ENCODE data around the gene NSG2.

NSG2 gene

DNA sequence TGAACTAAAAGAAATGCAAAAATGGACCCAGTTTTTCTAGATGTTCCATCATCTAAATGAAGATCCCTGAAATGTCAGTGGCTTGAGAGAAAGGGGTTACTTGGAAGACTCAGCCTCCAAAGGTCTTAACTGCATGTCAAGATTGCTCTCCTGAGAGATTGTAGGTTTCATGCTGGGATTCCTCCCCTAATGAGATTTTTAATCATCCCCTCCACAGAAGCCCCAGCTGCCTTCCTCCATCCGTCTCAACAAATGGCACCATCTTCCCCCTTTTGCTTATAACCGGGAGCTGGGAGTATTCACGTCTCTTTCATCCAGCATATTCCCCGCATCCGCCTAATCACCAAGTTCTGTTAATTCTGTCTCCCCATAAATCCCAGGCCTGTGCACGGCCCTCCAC lies 104.5 kb downstream of the NSG2 start:
- DNase-seq (ENCODE audit: low spot score): no peak

DNA sequence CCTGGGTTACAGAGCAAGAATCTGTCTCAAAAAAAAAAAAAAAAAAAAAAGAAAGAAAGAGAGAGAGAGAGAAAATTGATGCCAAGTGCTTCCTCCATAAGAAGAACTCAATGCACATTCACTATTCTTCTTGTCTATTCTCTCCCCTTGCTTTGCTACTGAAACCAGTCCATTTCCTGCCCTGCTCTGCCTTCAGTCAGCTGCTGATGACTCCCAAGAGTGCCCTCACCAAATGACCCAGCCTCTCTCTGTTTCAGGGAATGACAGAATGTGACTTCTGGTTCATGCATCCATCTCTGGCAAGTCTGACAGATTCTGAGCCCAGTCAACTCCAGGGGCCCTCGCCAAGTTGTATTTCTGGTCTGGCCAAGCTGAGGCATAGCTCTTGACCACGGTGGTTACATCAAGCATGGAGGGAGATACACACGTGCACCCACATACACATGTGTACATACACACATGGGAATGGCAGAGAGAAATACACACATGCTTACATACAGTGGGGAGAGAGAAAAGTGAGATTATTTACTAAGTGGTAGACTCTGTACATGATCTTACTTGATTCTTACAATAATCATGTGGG lies 106.2 kb downstream of the NSG2 start:
- DNase-seq (ENCODE audit: low spot score): no peak

DNA sequence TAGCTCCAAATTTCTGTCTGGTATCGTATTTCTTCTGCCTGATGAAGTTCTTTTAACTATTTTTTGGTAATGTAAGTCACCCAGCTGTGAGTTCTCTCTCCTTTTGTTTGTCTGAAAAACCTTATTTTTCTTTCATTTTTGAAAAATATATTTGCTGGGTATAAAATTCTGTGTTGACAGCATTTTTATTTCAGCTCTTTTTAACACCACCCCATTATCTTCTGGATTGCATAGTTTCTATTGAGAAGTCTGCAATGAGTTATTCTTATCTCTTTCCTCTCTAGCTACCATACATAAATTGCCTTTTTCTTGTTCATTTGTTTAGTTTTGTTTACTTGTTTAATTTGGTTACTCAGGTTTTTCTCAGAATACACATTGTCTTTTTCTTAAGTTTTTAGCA lies 109.1 kb downstream of the NSG2 start:
- no peak for DNase-seq (ENCODE audit: low spot score)

DNA sequence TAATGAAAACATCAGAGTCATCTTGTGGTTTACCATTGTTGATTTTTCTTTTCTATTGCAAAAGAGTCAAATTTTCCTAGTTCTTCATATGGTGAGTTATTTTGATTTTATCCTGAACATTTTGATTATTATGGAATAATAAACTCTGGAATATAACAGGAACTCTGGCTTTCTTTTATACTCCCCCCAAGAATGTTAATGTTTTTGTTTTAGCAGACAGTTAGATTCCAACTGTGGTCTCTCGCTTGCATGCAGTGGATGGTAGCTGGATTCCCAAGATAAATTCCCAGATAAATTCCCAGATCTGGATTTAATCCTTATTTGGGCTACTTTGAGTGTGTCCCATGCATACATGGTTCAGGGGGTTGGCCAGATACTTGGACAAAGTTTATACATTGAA lies 109.8 kb downstream of the NSG2 start:
- DNase-seq (ENCODE audit: low spot score): no peak

DNA sequence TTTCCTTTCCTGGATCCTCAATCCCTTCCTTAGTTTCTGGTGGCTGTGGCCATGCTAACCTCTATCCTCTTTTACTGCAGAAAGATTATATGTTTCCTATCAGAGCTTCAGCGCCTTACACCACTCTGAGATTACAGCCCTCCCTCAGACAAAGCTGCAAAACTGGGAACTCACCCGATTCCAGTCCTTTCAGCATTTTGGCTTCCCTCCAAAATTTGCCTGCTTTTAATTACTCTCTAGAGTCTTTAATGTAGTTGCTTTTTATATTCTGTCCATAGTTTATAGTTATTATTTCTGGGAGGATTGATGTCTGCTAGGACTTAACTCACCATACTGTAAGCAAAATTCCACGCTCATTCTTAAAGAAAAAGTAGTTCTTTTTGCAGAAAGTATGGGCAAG lies 110.2 kb downstream of the NSG2 start:
- no peak for DNase-seq (ENCODE audit: low spot score)

DNA sequence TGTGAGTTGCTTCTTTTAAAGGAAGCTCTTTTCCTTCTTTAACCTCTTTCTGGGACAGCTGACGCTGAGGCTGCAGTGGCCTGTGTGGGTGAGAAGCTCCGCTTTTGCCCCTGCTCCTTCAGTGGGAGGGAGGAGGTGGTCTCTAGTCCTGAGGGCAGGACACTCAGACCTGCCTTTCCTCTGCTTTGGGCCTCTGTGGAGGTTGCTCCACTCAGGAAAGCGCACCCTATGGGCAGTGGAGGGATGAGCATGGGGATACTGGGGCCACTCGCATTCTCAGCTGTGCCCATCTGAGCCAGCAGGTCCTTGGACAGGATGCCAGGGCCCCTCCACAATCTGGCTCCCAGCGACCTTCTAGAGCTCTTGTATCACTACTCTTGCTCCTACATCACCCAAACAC lies 111.5 kb downstream of the NSG2 start:
- DNase-seq (ENCODE audit: low spot score): no peak
